Measurements from ENCODE around the gene ARHGAP10. TPM values are rescaled to one million over a fixed set of nuclear protein-coding genes. Genes with fewer than 3 reads are reported as not detected.

Gene ARHGAP10
- total RNA-seq, 1 donor from 2014 or later, result 20.2 TPM

DNA sequence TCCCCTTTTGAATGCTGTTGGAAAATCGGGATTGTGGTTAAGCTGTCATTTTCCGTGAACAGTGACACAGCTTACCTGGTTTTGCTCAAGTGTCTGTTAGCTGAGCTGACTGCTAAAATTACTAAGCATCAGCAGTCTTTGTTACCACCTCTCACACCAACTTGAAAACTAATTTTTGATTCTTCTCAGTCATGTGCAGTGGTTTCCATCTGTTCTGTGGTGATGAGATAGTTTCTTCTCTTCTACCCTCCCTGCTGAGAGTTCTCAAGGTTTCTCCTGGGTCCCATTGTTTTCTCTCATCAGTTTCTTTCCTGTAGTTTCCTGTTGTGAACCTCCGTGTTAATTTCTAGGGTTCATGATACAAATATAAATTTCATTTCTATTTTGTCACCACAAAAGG, 225.6 kb downstream of the ARHGAP10 start:
- peaks cover 4% of the 10 kb centered on the region for H3K4me1 Mint-ChIP-seq
- no peak overlapping the region for H3K4me3 ChIP-seq
- no peak overlapping the region for H3K4me2 ChIP-seq
- H3K9me3 ChIP-seq (ENCODE audit: low read depth), result no peaks in the 10 kb centered on the region
- no peaks in the 10 kb centered on the region for H3K9me3 Mint-ChIP-seq
- no peak overlapping the region for H3K4me3 Mint-ChIP-seq
- H3K36me3 Mint-ChIP-seq, result no peaks in the 10 kb centered on the region
- no peak overlapping the region for H2AFZ ChIP-seq (replicated peaks)
- no peaks in the 10 kb centered on the region for H3F3A ChIP-seq (ENCODE audit: low read depth)
- TF ChIP-seq EZH2phosphoT487 (IDR thresholded peaks at IDR 0.05) (no peak), EZH2 (IDR thresholded peaks at IDR 0.05) (no peak)
- TF ChIP-seq, protein P1, sequence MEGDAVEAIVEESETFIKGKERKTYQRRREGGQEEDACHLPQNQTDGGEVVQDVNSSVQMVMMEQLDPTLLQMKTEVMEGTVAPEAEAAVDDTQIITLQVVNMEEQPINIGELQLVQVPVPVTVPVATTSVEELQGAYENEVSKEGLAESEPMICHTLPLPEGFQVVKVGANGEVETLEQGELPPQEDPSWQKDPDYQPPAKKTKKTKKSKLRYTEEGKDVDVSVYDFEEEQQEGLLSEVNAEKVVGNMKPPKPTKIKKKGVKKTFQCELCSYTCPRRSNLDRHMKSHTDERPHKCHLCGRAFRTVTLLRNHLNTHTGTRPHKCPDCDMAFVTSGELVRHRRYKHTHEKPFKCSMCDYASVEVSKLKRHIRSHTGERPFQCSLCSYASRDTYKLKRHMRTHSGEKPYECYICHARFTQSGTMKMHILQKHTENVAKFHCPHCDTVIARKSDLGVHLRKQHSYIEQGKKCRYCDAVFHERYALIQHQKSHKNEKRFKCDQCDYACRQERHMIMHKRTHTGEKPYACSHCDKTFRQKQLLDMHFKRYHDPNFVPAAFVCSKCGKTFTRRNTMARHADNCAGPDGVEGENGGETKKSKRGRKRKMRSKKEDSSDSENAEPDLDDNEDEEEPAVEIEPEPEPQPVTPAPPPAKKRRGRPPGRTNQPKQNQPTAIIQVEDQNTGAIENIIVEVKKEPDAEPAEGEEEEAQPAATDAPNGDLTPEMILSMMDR (IDR thresholded peaks at IDR 0.05), result no peak
- H3K4me1 ChIP-seq, result peaks cover 8% of the 10 kb centered on the region
- no peaks in the 10 kb centered on the region for H3K27me3 Mint-ChIP-seq (ENCODE audit: insufficient read depth, low read depth)
- H3K36me3 ChIP-seq, result peaks cover 7% of the 10 kb centered on the region
- no peaks in the 10 kb centered on the region for H3K27me3 ChIP-seq
- no peaks in the 10 kb centered on the region for H4K20me1 ChIP-seq (ENCODE audit: low read depth)
- H3K79me2 ChIP-seq (ENCODE audit: low read depth), result no peaks in the 10 kb centered on the region
- no peak overlapping the region for H3K27ac ChIP-seq
- no peak overlapping the region for H3K9ac ChIP-seq
- DNase-seq (ENCODE audit: low spot score), result no peak
- H3K27ac Mint-ChIP-seq, result no peak overlapping the region

DNA sequence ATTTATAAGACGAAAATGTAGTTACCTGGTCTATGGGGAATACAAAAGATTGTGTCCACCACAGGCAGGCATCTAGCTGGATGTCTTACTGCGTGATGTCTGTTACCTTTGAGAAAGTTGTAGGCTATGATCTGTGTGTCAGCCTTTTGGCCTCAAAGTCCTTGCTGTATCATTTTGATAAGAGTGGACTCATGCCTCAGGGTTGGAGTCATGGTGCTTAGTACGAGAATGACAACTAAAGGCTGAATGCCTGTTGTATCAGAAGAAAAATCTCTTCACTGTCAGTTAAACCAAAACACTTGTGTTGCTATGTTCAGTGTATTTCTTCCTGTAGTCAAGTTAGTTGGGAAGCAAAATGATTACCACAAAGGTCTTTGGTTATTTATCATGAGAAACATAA, 226.2 kb downstream of the ARHGAP10 start:
- DNase-seq (ENCODE audit: low spot score), result no peak
- Histone ChIP-seq H3K9me3 (ENCODE audit: low read depth) (no peaks in the 10 kb centered on the region), H3F3A (ENCODE audit: low read depth) (no peaks in the 10 kb centered on the region), H3K36me3 (peaks cover 2% of the 10 kb centered on the region), H2AFZ (replicated peaks) (no peak overlapping the region), H3K27me3 (no peaks in the 10 kb centered on the region), H3K79me2 (ENCODE audit: low read depth) (no peaks in the 10 kb centered on the region), H3K27ac (no peak overlapping the region), H3K9ac (no peak overlapping the region), H3K4me1 (peaks cover 8% of the 10 kb centered on the region), H3K4me3 (no peak overlapping the region), H4K20me1 (ENCODE audit: low read depth) (no peaks in the 10 kb centered on the region), H3K4me2 (no peak overlapping the region)
- peaks cover 2% of the 10 kb centered on the region for H3K36me3 Mint-ChIP-seq
- no peaks in the 10 kb centered on the region for H3K27me3 Mint-ChIP-seq (ENCODE audit: insufficient read depth, low read depth)
- H3K27ac Mint-ChIP-seq, result no peak overlapping the region
- H3K9me3 Mint-ChIP-seq, result no peaks in the 10 kb centered on the region
- peaks cover 4% of the 10 kb centered on the region for H3K4me1 Mint-ChIP-seq
- H3K4me3 Mint-ChIP-seq, result no peak overlapping the region
- TF ChIP-seq, protein P1 (IDR thresholded peaks at IDR 0.05), result no peak
- TF ChIP-seq EZH2 (IDR thresholded peaks at IDR 0.05), result no peak
- no peak for TF ChIP-seq EZH2phosphoT487 (IDR thresholded peaks at IDR 0.05)

DNA sequence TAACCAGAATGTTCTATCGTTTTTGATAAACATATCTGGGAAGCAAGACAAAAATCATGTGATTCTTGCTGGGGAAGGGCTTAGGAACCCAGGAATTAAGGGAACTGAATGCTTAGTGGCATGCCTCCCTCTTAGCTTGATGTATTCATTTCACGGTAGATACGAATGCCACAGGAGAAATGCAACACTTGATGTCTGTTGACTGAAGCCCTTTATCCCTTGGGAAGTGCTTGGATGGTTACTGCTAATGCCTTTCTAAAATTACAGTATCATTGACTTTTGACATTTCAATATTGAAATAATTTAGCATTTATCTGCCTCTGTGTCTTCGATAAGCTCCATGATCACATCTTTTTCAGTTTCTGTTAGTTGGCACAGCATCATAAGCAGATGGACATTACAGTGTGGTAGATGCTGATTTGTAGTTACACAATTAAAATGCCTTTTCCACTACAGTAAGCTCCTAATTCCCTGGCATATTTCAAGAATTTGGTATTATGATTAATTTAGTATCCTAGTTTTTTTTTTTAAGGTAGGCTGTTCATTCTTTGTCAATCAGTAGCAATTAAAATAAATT, 226.7 kb downstream of the ARHGAP10 start:
- no peak for TF ChIP-seq EZH2 (IDR thresholded peaks at IDR 0.05)
- TF ChIP-seq, protein P1 (IDR thresholded peaks at IDR 0.05), result no peak
- no peaks in the 10 kb centered on the region for H4K20me1 ChIP-seq (ENCODE audit: low read depth)
- H3K36me3 Mint-ChIP-seq, result peaks cover 2% of the 10 kb centered on the region
- no peaks in the 10 kb centered on the region for H3K9me3 Mint-ChIP-seq
- no peak overlapping the region for H3K9ac ChIP-seq
- H3K4me3 Mint-ChIP-seq, result no peak overlapping the region
- H3K4me2 ChIP-seq, result no peak overlapping the region
- no peaks in the 10 kb centered on the region for H3K9me3 ChIP-seq (ENCODE audit: low read depth)
- no peak overlapping the region for H3K27ac Mint-ChIP-seq
- H3K4me3 ChIP-seq, result no peak overlapping the region
- no peak overlapping the region for H3K27ac ChIP-seq
- H3K27me3 ChIP-seq, result no peaks in the 10 kb centered on the region
- H3K4me1 ChIP-seq, result peaks cover 8% of the 10 kb centered on the region
- no peaks in the 10 kb centered on the region for H3F3A ChIP-seq (ENCODE audit: low read depth)
- DNase-seq (ENCODE audit: low spot score), result no peak
- H3K4me1 Mint-ChIP-seq, result peaks cover 4% of the 10 kb centered on the region
- no peaks in the 10 kb centered on the region for H3K79me2 ChIP-seq (ENCODE audit: low read depth)
- no peak overlapping the region for H2AFZ ChIP-seq (replicated peaks)
- no peaks in the 10 kb centered on the region for H3K36me3 ChIP-seq
- H3K27me3 Mint-ChIP-seq (ENCODE audit: insufficient read depth, low read depth), result no peaks in the 10 kb centered on the region

Measured in neural progenitor cell (in vitro differentiated cells).